Liver (tissue), 9 donors: ENCODE data around the gene WDR86. TPM values are rescaled to one million over a fixed set of nuclear protein-coding genes. Genes with fewer than 3 reads are reported as not detected.

Experiments
- DNase-seq: peaks from one replicate; pipeline ENCODE4 v3.0.0-alpha.2; 2017; ENCODE audit warnings: low spot score
- H3K27ac ChIP-seq, 2 donors: one replicate each; pipeline ENCODE4 v1.7.0; 2013; ENCODE audit warnings: inconsistent platforms in 2 of 2, low read length in 2 of 2, control low read depth in 1 of 2, low read depth in 1 of 2, mild to moderate bottlenecking in 1 of 2
- H3K27me3 ChIP-seq, 4 donors: one replicate each; pipeline versions ENCODE4 v1.6.1 to v1.7.0; 2013; ENCODE audit warnings: low read length in 3 of 4, inconsistent platforms in 1 of 4, mild to moderate bottlenecking in 1 of 4, moderate library complexity in 1 of 4; ENCODE audit not compliant: control insufficient read depth in 4 of 4, insufficient read depth in 4 of 4
- H3K36me3 ChIP-seq, 4 donors: one replicate each; pipeline versions ENCODE4 v1.6.1 to v1.7.0; 2013; ENCODE audit warnings: low read length in 3 of 4, mild to moderate bottlenecking in 3 of 4, low read depth in 1 of 4, moderate library complexity in 1 of 4; ENCODE audit not compliant: control insufficient read depth in 4 of 4, insufficient read depth in 3 of 4
- H3K4me1 ChIP-seq, 4 donors: one replicate each; pipeline versions ENCODE4 v1.6.1 to v1.7.0; 2013; ENCODE audit warnings: low read length in 3 of 4, mild to moderate bottlenecking in 3 of 4, moderate library complexity in 1 of 4; ENCODE audit not compliant: control insufficient read depth in 4 of 4, insufficient read depth in 4 of 4
- H3K4me3 ChIP-seq, 3 donors: one replicate each; pipeline versions ENCODE4 v1.6.1 to v1.7.0; 2013; ENCODE audit warnings: low read length in 3 of 3, control low read depth in 1 of 3, low read depth in 1 of 3, mild to moderate bottlenecking in 1 of 3
- H3K9ac ChIP-seq, 2 donors: one replicate each; pipeline ENCODE4 v1.7.0; 2013; ENCODE audit warnings: low read length in 2 of 2, mild to moderate bottlenecking in 2 of 2, moderate library complexity in 2 of 2, control low read depth in 1 of 2, low read depth in 1 of 2
- H3K9me3 ChIP-seq, 4 donors: one replicate each; pipeline versions ENCODE4 v1.6.1 to v1.7.0; 2013; ENCODE audit warnings: low read length in 3 of 4; ENCODE audit not compliant: control insufficient read depth in 4 of 4
- ATF3 ChIP-seq: IDR thresholded peaks from 2 replicates; pipeline ENCODE4 v1.6.1; 2016; ENCODE audit warnings: antibody characterized with exemption
- EGR1 ChIP-seq, 2 donors: IDR thresholded peaks; 2 replicates each; pipeline ENCODE4 v1.6.1; 2016 to 2018; ENCODE audit warnings: antibody characterized with exemption in 2 of 2, low read depth in 2 of 2
- FOXA1 ChIP-seq: IDR thresholded peaks from 2 replicates; pipeline ENCODE4 v1.6.1; 2016; ENCODE audit warnings: antibody characterized with exemption
- GABPA ChIP-seq, 2 donors: IDR thresholded peaks in 1 of 2; conservative IDR thresholded peaks in 1 of 2; 2 replicates each; pipeline ENCODE4 v1.6.1; 2016; ENCODE audit warnings: antibody characterized with exemption in 2 of 2, mild to moderate bottlenecking in 1 of 2, moderate library complexity in 1 of 2
- HNF4A ChIP-seq, 2 donors: conservative IDR thresholded peaks; 2 replicates each; pipeline ENCODE4 v1.6.1; 2016; ENCODE audit warnings: antibody characterized with exemption in 2 of 2, mild to moderate bottlenecking in 2 of 2
- JUND ChIP-seq, 2 donors: IDR thresholded peaks; 2 replicates each; pipeline ENCODE4 v1.6.1; 2016; ENCODE audit warnings: antibody characterized with exemption in 2 of 2
- MAX ChIP-seq: IDR thresholded peaks from 2 replicates; pipeline ENCODE4 v1.6.1; 2016; ENCODE audit warnings: antibody characterized with exemption
- NR2F2 ChIP-seq: IDR thresholded peaks from 2 replicates; pipeline ENCODE4 v1.6.1; 2016; ENCODE audit warnings: antibody characterized with exemption
- REST ChIP-seq: IDR thresholded peaks from 2 replicates; pipeline ENCODE4 v1.6.1; 2016; ENCODE audit warnings: antibody characterized with exemption, mild to moderate bottlenecking
- RXRA ChIP-seq, 2 donors: IDR thresholded peaks; 2 replicates each; pipeline ENCODE4 v1.6.1; 2017 to 2018; ENCODE audit warnings: antibody characterized with exemption in 2 of 2, mild to moderate bottlenecking in 1 of 2
- SP1 ChIP-seq: IDR thresholded peaks from 2 replicates; pipeline ENCODE4 v1.6.1; 2018; ENCODE audit warnings: antibody characterized with exemption, mild to moderate bottlenecking
- TAF1 ChIP-seq: conservative IDR thresholded peaks from 2 replicates; pipeline ENCODE4 v1.6.1; 2016; ENCODE audit warnings: antibody characterized with exemption, mild to moderate bottlenecking
- YY1 ChIP-seq: IDR thresholded peaks from 2 replicates; pipeline ENCODE4 v1.6.1; 2016; ENCODE audit warnings: antibody characterized with exemption, mild to moderate bottlenecking
- ZBTB33 ChIP-seq: IDR thresholded peaks from 2 replicates; pipeline ENCODE4 v1.6.1; 2016; ENCODE audit warnings: antibody characterized with exemption
- WGBS: extraction: QIAGEN DNeasy Blood & Tissue Kit; methylation state at CpG from one replicate; pipeline ENCODE4 v1.1.7; 2013; 5-methylcytosine and 5-hydroxymethylcytosine counted together
- polyA plus RNA-seq, 2 donors: library from polyadenylated mRNA; stranded (reverse) in 1 of 2; unstranded in 1 of 2; fragments of 200-250 nt in 1 of 2; fragments of >200 nt in 1 of 2; fragmentation: Nextera tagmentation in 1 of 2; extraction: Ambion mirVana in 1 of 2; gene quantifications; one replicate each; pipeline versions ENCODE4 v1.2.1 to v1.2.3, GENCODE V29; 2013 to 2015
- total RNA-seq, 2 donors: library from RNA; depleted of rRNA; stranded (reverse); fragments of >200 nt; gene quantifications; one replicate each; pipeline ENCODE4 v1.2.3, GENCODE V29; 2014
- donor health status: healthy.
- donor health status: healthy.
- donor health status: healthy.
- donor health status: healthy.
- donor health status: healthy.

WDR86 gene
- total and polyA plus RNA-seq, 4 donors: 0.35 to 4.9 (median 0.77) TPM

- Histone ChIP-seq H3K27me3 (peaks cover 0 to 2% (median under 1%) of the 10 kb centered on the region in 4 donors), H3K27ac (peak overlapping the region in 1 of 2 donors; percentile 47), H3K9me3 (no peaks in the 10 kb centered on the region), H3K36me3 (no peaks in the 10 kb centered on the region), H3K9ac (no peak overlapping the region), H3K4me3 (no peak overlapping the region), H3K4me1 (peaks cover 11 to 27% (median 18%) of the 10 kb centered on the region in 4 donors)
- TF ChIP-seq NR2F2: no peak
- no peak for TF ChIP-seq FOXA1
- TF ChIP-seq MAX: no peak
- no peak for TF ChIP-seq ATF3
- no peak for TF ChIP-seq SP1
- TF ChIP-seq EGR1 (IDR thresholded peaks at IDR 0.05; ENCODE audit: low read depth in 2 of 2): no peak
- no peak for TF ChIP-seq ZBTB33
- 84% methylated on average over 9 of the region's 9 CpGs for WGBS
- no peak for DNase-seq
These were observed 4.8 kb downstream of the WDR86 start for GRCh38 chr7:151405056-151405455.

- WGBS: 61% methylated on average over 18 of the region's 18 CpGs
- peaks cover 0 to 2% (median under 1%) of the 10 kb centered on the region in 4 donors for H3K27me3 ChIP-seq
- DNase-seq: no peak
These were observed 5.4 kb downstream of the WDR86 start for GRCh38 chr7:151404216-151405011.

More at GRCh38 chr7:151404216-151405011, 5.4 kb downstream of the WDR86 start:
- Histone ChIP-seq H3K9ac (no peak overlapping the region), H3K4me1 (peaks cover 7 to 20% (median 16%) of the 10 kb centered on the region in 4 donors), H3K4me3 (no peak overlapping the region), H3K9me3 (no peaks in the 10 kb centered on the region), H3K36me3 (no peaks in the 10 kb centered on the region), H3K27ac (peak overlapping the region; percentile 48 to 73)
- TF ChIP-seq FOXA1 (no peak), MAX (no peak), HNF4A (conservative IDR thresholded peaks at IDR 0.05) (peak; percentile 74 to 81), REST (no peak), EGR1 (IDR thresholded peaks at IDR 0.05; ENCODE audit: low read depth in 2 of 2) (peak in 1 of 2 donors; percentile 24), TAF1 (no peak), ZBTB33 (no peak), RXRA (IDR thresholded peaks at IDR 0.05) (peak; percentile 94 to 96), NR2F2 (peak; percentile 89), GABPA (IDR thresholded peaks at IDR 0.05 in 1 of 2, conservative IDR thresholded peaks at IDR 0.05 in 1 of 2) (peak in 1 of 2 donors; percentile 27), SP1 (peak; percentile 70), JUND (IDR thresholded peaks at IDR 0.05) (peak; percentile 85 to 89), YY1 (peak; percentile 42), ATF3 (peak; percentile 65)
